Astrocyte of the spinal cord (primary cell): ENCODE data around the gene RANGAP1.
"Not testable (repeated sequence)": the region's sequence is repeated elsewhere in the genome, so short reads cannot be mapped to it uniquely, and the experiment has no call there.

Experiments
- DNase-seq: peaks from one replicate; pipeline ENCODE4 v3.0.0; 2011; ENCODE audit warnings: low read depth, low spot score
- H3K4me3 ChIP-seq: 2 replicates; pipeline ENCODE4 v1.5.1; 2011; ENCODE audit warnings: low read depth, mild to moderate bottlenecking, low read length, moderate library complexity
- CTCF ChIP-seq: IDR thresholded peaks from 2 replicates; pipeline ENCODE4 v1.5.1; 2012; ENCODE audit warnings: low read depth, mild to moderate bottlenecking, low read length, inconsistent platforms
- in situ Hi-C: cut with HindIII; loops from 2 replicates; pipeline ENCODE4 v1.10.0; 2017; ENCODE audit warnings: low sequenced_read_pairs

The RANGAP1 gene

GRCh38 chr22:41302021-41302767 lies 16.2 kb upstream of the RANGAP1 start:
- no peak for TF ChIP-seq CTCF
- H3K4me3 ChIP-seq = peak overlapping the region; percentile 93
- in situ Hi-C loops = no loop called here
- DNase-seq = no peak

GRCh38 chr22:41301085-41302020 lies 15.4 kb upstream of the RANGAP1 start, which contains the start of gene ZC3H7B:
TSS of gene ZC3H7B (plus strand) at chr22:41301525. CDS start at chr22:41320661, 19,136 bp downstream.
- peak; percentile 62 for TF ChIP-seq CTCF
- peak within 1 kb of the TSS; percentile 93 for H3K4me3 ChIP-seq
- in situ Hi-C loops = no loop called here
- peak; percentile 83 for DNase-seq

- DNase-seq = no peak
- in situ Hi-C loops = no loop called here
- H3K4me3 ChIP-seq = peak overlapping the region; percentile 93
- TF ChIP-seq CTCF = no peak
These were observed 14.7 kb upstream of the RANGAP1 start for GRCh38 chr22:41300661-41301060.

- DNase-seq = no peak
- no peak overlapping the region for H3K4me3 ChIP-seq
- no peak for TF ChIP-seq CTCF
- in situ Hi-C loops = no loop called here
These were observed 11.1 kb upstream of the RANGAP1 start for GRCh38 chr22:41296826-41297667.

- H3K4me3 ChIP-seq, in situ Hi-C loops, DNase-seq: not testable (repeated sequence)
These were observed 8.8 kb upstream of the RANGAP1 start for GRCh38 chr22:41294816-41295215.

GRCh38 chr22:41290262-41291221 lies 4.6 kb upstream of the RANGAP1 start:
- no peak overlapping the region for H3K4me3 ChIP-seq
- in situ Hi-C loops = no loop called here
- no peak for TF ChIP-seq CTCF
- peak; percentile 69 for DNase-seq
